ENCODE data around the gene CASZ1. TPM values are rescaled to one million over a fixed set of nuclear protein-coding genes. Genes with fewer than 3 reads are reported as not detected.

The CASZ1 gene
- total RNA-seq, 1 donor from 2014 or later = 9.2 TPM

GRCh38 chr1:10672343-10673050 is 123.9 kb downstream of the CASZ1 start:
- Histone ChIP-seq H3K4me3 (ENCODE audit: low read depth, low read length) (no peak overlapping the region), H3K27me3 (ENCODE audit: control insufficient read depth, insufficient read depth, low read length) (no peaks in the 10 kb centered on the region), H3K36me3 (ENCODE audit: control insufficient read depth, insufficient read depth, low read length) (peaks cover 3% of the 10 kb centered on the region)
- TF ChIP-seq, protein P1, sequence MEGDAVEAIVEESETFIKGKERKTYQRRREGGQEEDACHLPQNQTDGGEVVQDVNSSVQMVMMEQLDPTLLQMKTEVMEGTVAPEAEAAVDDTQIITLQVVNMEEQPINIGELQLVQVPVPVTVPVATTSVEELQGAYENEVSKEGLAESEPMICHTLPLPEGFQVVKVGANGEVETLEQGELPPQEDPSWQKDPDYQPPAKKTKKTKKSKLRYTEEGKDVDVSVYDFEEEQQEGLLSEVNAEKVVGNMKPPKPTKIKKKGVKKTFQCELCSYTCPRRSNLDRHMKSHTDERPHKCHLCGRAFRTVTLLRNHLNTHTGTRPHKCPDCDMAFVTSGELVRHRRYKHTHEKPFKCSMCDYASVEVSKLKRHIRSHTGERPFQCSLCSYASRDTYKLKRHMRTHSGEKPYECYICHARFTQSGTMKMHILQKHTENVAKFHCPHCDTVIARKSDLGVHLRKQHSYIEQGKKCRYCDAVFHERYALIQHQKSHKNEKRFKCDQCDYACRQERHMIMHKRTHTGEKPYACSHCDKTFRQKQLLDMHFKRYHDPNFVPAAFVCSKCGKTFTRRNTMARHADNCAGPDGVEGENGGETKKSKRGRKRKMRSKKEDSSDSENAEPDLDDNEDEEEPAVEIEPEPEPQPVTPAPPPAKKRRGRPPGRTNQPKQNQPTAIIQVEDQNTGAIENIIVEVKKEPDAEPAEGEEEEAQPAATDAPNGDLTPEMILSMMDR (IDR thresholded peaks at IDR 0.05; ENCODE audit: insufficient read depth, low read length, severe bottlenecking) = no peak
- no peak for FAIRE-seq
- DNase-seq (ENCODE audit: low read depth) = no peak

- H3K27me3 ChIP-seq (ENCODE audit: control insufficient read depth, insufficient read depth, low read length) = no peaks in the 10 kb centered on the region
- H3K36me3 ChIP-seq (ENCODE audit: control insufficient read depth, insufficient read depth, low read length) = peaks cover 3% of the 10 kb centered on the region
- DNase-seq (ENCODE audit: low read depth) (no peak), FAIRE-seq (no peak)
- no peak overlapping the region for H3K4me3 ChIP-seq (ENCODE audit: low read depth, low read length)
- TF ChIP-seq, protein P1 (IDR thresholded peaks at IDR 0.05; ENCODE audit: insufficient read depth, low read length, severe bottlenecking) = no peak
Observed at GRCh38 chr1:10671622-10672342, 124.7 kb downstream of the CASZ1 start.

- Histone ChIP-seq H3K36me3 (ENCODE audit: control insufficient read depth, insufficient read depth, low read length) (peaks cover 3% of the 10 kb centered on the region), H3K27me3 (ENCODE audit: control insufficient read depth, insufficient read depth, low read length) (no peaks in the 10 kb centered on the region), H3K4me3 (ENCODE audit: low read depth, low read length) (no peak overlapping the region)
- FAIRE-seq (peak; percentile 72), DNase-seq (ENCODE audit: low read depth) (peak; percentile 33)
- TF ChIP-seq, protein P1 (IDR thresholded peaks at IDR 0.05; ENCODE audit: insufficient read depth, low read length, severe bottlenecking) = no peak
Observed at GRCh38 chr1:10671090-10671489, 125.4 kb downstream of the CASZ1 start.

GRCh38 chr1:10670190-10670589 is 126.3 kb downstream of the CASZ1 start:
- Histone ChIP-seq H3K27me3 (ENCODE audit: control insufficient read depth, insufficient read depth, low read length) (no peaks in the 10 kb centered on the region), H3K36me3 (ENCODE audit: control insufficient read depth, insufficient read depth, low read length) (peaks cover 5% of the 10 kb centered on the region), H3K4me3 (ENCODE audit: low read depth, low read length) (no peak overlapping the region)
- TF ChIP-seq, protein P1 (IDR thresholded peaks at IDR 0.05; ENCODE audit: insufficient read depth, low read length, severe bottlenecking) = no peak
- DNase-seq (ENCODE audit: low read depth) (no peak), FAIRE-seq (no peak)

- no peak for DNase-seq (ENCODE audit: low read depth)
- H3K4me3 ChIP-seq (ENCODE audit: low read depth, low read length) = no peak overlapping the region
- H3K27me3 ChIP-seq (ENCODE audit: control insufficient read depth, insufficient read depth, low read length) = no peaks in the 10 kb centered on the region
- FAIRE-seq = no peak
- TF ChIP-seq, protein P1 (IDR thresholded peaks at IDR 0.05; ENCODE audit: insufficient read depth, low read length, severe bottlenecking) = no peak
- peaks cover 5% of the 10 kb centered on the region for H3K36me3 ChIP-seq (ENCODE audit: control insufficient read depth, insufficient read depth, low read length)
Observed at GRCh38 chr1:10669570-10669969, 126.9 kb downstream of the CASZ1 start.

All from bronchial epithelial cell (primary cell).